ENCODE data around the gene PLAA. TPM values are rescaled to one million over a fixed set of nuclear protein-coding genes. Genes with fewer than 3 reads are reported as not detected.
"Not testable (repeated sequence)": the region's sequence is repeated elsewhere in the genome, so short reads cannot be mapped to it uniquely, and the experiment has no call there.

Gene PLAA
- total RNA-seq, 2 donors from 2014 or later: 25.7 to 26.6 TPM

DNA sequence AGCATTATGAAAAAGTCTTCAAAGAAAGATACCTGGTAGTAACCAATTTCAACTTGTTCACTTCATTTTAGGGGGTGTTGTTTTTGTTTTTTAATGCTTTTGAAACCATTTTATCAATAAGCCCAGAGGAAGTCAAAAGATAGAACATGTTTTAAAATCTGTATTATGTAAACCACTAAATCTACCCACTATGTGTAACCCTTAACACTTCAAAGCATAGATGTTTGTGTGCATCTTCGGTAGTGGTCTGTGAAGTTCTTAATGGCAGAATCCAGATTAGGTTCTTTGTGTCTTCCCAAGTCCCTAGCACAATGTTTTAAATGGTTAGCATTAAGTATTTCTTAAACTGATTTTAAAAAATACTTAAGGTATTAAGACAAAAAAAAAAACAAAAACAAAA is 6.3 kb downstream of the PLAA start:
- intact Hi-C loops (cut with DNase I): loop anchor here in 1 of 2 donors (10.0 kb wide), 1 partner anchor 46 kb away; the partner anchor contains the start of gene CAAP1
- ATAC-seq: no peak
- DNase-seq: no peak

DNA sequence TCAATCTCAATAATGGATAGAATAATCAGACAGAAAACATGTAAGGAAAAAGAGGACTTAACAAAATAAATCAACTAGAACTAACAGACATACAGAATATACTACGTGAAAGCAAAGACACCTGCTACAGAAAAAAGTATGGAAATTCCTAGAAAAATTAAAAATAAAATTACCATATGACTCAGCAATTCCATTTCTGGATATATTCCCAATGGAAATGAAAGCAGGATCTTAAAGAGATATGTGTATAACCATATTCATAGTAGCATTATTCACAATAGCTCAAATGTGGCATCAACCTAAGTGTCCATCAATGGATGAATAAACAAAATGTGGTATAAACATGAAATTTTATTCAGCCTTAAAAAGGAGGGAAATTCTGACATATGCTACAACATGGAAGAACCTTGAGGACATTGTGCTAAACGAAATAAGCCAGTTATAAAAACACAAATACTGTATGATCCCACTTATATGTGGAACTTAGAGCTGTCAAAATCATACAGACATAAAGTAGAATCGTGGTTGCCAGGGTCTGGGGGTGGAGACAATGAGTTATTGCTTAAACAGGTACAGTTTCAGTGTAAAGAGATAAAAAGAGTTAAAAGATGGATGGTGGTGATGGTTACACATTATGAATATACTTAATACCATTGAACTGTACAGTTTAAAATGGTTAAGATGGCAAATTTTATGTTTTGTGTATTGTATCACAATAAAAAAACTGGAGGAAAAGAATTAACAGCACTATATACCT is 6.9 kb downstream of the PLAA start:
- intact Hi-C loops (cut with DNase I): loop anchor here in 1 of 2 donors (10.0 kb wide), 1 partner anchor 45 kb away; the partner anchor contains the start of gene CAAP1
- DNase-seq: no peak
- ATAC-seq: no peak

DNA sequence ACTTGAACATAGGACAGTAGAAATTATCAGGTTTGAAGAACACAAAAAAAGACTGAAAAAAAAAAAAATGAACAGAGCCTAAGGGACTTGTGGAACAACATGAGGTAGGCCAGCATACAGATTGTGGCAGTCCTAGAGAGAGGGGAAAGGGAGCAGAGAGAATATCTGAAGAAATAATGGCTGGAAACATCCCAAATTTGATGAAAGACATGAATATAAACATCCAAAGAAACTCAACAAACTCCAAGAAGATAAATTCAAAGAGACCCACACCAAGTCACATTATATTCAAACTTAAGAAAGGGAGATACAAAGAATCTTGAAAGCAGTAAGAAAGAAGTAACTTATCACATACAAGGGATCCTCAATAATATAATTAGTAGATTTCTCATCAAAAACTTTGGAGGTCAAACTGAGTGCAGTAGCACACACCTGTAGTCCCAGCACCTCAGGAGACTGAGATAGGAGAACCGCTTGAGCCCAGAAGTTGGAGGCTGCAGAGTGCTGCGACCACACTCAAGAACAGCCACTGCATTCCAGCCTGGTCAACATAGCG is 9.1 kb downstream of the PLAA start:
- DNase-seq (no peak), ATAC-seq (no peak)
- intact Hi-C loops (cut with DNase I): no loop called here

DNA sequence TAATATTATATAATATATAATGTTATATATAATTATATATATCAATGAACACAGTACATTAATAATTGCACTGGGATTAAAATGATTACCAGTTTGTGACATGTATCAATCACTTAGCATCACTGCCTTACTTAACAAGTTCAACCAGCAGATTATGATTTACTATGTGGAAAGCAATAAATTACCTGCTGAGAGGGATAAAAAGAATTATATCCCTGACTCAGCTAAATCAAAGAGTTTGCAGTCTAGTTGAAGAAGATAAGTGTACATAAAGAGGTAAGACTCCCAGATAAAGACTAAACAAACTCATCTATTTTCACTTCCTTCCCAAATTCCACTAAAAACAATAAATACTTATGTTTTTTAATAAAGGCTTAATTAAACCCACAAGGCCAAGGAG is 11.2 kb downstream of the PLAA start:
- ATAC-seq: no peak
- no peak for DNase-seq
- intact Hi-C loops (cut with DNase I): no loop called here

DNA sequence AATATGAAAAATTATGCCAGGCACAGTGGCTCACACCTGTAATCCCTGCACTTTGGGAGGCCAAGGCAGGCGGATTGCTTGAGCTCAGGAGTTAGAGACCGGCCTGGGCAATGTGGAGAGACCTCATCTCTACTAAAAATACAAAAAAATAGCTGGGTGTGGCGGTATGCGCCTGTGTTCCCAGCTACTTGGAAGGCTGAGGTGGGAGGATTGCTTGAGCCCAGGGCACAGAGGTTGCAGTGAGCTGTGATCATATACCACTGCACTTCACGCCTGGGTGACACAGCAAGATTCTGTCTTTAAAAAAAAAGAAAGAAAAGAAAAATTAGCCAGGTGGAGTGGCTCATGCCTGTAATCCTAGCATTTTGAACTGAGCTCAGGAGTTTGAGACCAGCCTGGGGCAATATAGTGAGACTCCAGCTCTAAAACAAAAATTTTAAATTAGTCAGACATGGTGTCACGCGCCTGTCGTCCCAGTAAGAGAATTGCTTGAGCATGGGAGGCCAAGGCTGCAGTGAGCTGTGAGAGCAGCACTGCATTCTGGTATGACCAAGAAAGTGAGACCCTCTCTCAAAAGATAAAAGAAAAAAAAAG is 18.0 kb downstream of the PLAA start:
- DNase-seq (no peak), ATAC-seq (no peak)
- intact Hi-C loops (cut with DNase I): no loop called here

DNA sequence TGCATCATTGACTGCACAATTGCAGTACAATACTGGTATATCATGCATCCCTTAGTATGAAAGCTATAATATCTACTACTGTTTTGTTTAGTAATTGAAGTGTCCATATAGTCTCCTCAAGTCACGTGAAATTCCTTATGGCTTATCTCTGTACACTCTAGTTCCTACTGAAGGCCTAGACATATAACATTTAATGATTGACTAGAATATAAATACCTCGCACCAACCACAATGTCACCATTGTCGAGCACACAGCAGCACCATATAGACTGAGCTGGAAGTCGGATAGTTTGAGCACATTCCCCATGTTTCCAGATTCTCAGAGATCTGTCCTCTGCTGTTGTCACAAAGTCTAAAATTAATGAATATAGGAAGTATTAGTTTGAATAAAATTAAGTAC is 21.4 kb downstream of the PLAA start:
- intact Hi-C loops (cut with DNase I): no loop called here
- no peak for DNase-seq
- ATAC-seq: no peak

DNA sequence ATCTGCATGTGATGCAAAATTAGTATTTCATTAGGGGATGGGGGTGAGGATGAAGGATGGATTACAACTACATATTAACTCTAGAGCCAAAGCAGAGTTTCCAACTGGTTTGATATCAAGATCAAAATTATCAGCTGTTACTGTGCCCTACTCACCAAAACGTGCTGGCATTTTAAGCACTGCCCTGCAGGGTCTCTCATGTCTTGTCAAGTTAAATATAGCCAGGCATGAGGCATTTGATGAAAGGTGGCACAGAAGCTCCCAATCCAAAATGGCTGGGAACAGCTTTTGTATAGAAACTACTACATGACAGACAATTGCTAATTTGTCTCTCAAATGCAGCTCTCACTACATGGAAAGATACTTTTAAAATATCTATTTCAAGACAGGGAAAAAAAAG is 27.3 kb downstream of the PLAA start:
- DNase-seq: no peak
- intact Hi-C loops (cut with DNase I): no loop called here
- peak in 1 of 2 donors; percentile 67 for ATAC-seq

DNA sequence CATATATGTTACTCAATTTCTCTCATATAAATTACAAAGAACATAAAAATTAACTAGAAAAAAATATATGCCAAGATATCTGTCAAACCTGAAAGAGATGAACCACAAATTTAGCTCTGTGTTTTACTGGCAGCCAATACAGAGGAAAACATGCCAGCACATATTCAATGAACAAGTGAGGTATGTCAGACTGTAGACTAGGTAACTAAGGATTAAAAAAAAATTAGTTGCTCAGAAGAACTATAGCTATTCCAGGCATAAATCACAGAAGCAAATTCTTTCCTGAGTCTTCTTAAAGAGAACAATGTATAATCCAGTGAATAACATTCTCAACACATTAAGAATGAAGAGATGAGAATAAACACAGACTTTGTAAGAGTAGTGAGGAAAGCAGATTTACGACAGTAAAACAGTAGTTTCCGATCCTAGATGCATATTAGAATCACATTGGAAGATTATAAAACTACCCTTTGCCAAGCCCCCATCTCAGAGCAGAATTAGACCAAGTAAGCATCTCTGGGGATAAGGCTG is 33.8 kb downstream of the PLAA start:
- no peak for DNase-seq
- intact Hi-C loops (cut with DNase I): no loop called here
- no peak for ATAC-seq

DNA sequence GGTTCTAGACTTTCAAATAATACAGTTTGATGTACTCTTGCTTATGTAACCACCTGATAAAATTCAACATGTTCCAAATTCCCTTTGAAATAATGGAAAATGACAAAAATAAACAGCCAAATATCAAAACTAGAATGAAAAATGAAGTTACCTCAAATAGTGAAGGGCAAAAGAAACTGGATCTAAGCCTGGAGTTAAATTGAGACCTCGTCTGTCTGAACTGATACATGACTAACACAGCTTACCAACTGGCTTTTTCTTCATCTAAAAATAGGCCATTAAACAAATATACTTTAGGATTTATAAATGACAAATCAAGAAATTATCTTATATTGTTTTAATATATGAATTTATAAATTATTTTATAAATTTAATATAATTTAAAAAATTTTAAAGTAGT is 42.4 kb downstream of the PLAA start:
- intact Hi-C loops (cut with DNase I): no loop called here
- ATAC-seq (no peak), DNase-seq (no peak)

DNA sequence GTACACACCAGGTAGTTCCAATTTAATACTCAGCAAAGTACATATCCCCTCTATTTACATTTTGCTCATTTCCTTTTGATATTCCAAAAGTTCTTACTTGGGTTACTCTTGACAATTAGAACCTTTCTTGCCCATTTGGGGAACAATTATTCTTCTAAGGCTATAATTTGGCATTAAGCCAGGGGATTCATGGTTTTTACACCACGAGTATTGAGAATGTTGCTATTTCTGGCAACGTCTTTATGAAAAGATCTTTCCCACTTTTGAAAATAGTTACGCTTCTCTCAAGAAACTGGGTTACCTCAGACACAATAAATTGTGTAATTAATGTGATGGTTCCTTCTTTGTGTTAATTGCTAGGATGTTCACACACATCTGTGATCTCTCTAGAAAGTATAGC is 43.0 kb downstream of the PLAA start:
- intact Hi-C loops (cut with DNase I): no loop called here
- ATAC-seq (no peak), DNase-seq (no peak)

DNA sequence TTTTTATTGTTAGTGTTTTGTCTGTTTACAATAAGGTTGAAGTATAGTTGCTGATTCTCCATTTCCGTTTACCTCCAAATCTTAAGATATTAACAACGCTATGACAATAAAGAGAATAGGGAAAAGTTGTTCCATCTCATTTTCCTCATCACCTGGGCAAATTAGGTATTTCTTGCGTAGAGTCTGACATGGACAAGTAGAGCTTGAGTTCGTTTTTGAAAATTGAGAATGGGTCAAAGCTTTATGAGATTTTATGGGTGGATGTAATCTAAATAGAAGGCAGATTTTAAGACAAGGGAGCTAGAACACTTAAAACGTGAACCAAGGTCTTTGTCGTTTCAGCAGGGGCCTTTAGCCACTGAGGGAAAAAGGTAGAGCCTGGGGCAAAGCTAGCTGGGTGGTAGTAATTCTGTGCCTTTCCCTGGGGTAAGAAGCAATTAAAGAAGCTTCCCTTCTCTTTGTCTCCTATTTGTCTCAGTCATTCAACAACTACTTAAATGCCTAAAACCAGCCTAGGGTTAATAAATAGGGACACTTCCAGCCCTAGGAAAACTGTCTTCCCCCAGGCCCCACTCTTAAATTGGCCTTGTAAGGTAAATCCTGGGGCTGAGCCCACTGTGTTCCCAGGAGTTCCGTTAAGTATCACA is 53.9 kb downstream of the PLAA start:
- intact Hi-C loops (cut with DNase I): loop anchor here (5.0 to 10.0 kb wide), 2 partner anchors 52 to 64 kb away; partner anchors contain the start of genes IFT74 (in 1 of the 2) and PLAA (in 1 of the 2)
- DNase-seq (no peak), ATAC-seq (no peak)

DNA sequence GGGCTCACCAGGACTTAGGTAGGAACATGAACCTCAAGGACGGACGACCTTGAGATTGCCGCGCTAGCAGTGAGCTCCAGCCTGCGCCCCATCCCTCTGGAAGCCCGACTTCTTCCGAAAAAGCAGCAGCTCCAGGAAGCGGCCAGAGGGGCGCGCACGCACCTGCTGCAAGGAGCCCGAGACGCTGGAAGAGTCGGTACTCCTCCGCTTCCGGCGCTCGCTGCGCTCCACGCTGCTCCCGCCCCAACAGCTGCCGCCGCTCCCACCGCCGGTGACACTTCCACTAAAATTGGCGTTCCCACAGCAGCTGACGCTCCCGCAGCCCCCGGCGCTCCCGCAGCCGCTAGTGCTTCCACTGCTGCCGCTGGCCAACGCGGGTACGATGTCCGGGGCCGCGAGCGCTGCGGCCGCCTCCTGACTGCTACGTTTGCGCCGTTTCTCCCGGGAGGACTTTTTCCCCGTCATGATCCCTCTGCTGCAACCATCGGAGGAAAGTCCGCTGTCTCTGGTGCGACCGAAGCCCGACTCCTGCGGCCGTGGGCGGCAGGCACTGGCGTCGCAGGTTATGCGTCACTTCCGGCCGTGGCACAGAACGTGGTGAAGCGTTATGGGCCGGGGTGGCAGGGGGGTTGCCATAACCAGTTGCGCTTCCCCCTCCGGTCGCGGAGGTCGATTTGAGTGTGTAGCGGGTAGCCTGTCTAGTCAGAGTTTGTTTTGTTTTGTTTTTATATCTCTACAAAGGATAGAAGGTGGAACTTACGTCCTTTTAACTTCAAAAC is 54.6 kb downstream of the PLAA start, which contains the start of gene CAAP1:
TSS of gene CAAP1 (minus strand) at position 552 of the 779 bp plus-strand sequence. CDS start at position 465, 87 bp downstream.
- ATAC-seq (peak; percentile 99), DNase-seq (peak; percentile 98)
- intact Hi-C loops (cut with DNase I): loop anchor here (5.0 to 10.0 kb wide), 2 partner anchors 52 to 65 kb away; partner anchors contain the start of genes IFT74 (in 1 of the 2) and PLAA (in 1 of the 2)

DNA sequence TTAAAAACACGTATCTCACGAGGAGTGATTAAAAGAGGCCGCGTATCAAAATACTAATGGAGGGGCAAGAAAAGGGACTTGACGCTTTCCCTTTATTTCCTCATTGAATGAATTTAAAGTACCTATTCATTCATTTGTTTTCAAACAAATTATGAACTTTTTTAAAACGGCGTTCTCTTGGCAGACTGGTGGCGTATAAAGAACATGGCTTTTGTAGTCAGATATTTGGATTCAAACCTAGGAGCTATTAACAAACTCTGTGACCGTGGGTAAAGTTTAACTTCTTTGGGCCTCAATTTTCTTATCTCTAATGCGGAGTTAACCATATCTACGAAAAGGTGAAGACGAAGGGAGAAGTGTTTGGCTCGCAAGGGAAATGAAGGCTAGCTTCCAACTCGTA is 55.3 kb downstream of the PLAA start:
- intact Hi-C loops (cut with DNase I): loop anchor here (5.0 to 10.0 kb wide), 2 partner anchors 53 to 66 kb away; partner anchors contain the start of genes IFT74 (in 1 of the 2) and PLAA (in 1 of the 2)
- DNase-seq: no peak
- ATAC-seq: no peak

DNA sequence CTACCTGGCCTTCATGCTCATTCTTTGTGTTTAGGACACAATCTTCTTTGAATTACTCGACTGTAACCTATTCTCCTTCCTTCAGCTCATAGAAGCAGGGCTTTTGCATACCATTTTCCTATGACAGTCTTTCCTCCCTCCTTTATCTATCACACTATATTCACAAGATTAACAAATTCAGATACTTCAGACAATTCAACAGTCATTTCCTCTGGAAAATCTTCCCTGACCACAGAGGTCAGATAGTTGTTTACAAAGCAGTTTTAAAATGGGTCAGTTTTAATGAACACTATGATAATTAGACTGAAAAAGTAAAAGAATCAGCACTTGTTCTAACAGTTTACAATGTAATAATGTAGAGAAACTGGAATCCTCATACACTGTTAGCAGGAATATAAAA is 58.8 kb downstream of the PLAA start:
- no peak for DNase-seq
- no peak for ATAC-seq
- intact Hi-C loops (cut with DNase I): no loop called here

DNA sequence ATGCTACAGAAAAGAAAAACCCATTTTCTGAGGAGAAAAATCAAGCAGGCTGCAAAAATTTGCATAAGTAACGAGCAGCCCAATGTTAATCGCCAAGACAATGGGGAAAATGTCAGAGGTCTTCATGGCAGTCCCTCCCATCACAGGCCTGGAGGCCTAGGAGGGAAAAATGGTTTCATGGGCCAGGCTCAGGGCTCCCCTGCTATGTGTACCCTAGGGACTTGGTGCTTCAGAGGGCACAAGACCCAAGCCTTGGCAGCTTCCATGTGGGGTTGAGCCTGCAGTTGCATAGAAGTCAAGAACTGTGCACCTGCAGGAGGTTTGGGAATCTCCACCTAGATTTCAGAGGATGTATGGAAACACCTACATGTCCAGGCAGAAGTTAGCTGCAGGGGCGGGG is 64.9 kb downstream of the PLAA start:
- DNase-seq (no peak), ATAC-seq (no peak)
- intact Hi-C loops (cut with DNase I): no loop called here

DNA sequence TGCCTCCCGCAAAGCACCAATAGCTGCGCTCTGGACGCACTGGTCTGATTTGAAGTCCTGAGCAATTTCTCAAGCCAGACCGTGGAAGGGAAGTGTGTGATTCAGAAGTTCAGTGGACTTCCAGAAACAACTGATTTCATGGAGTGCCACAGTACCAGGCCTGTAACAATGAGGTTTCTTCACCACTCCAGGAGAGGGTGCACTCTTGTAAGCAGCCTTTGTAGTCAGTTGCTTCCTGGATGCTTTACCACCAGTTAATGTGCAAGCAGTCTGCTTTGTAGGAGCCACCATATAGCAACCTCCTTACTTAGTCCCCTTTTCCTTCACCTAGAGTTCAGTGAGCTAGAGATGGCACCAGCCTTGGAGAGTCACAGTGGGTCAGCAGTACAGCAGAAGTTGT is 66.8 kb downstream of the PLAA start:
- intact Hi-C loops (cut with DNase I): no loop called here
- DNase-seq (no peak), ATAC-seq (no peak)

DNA sequence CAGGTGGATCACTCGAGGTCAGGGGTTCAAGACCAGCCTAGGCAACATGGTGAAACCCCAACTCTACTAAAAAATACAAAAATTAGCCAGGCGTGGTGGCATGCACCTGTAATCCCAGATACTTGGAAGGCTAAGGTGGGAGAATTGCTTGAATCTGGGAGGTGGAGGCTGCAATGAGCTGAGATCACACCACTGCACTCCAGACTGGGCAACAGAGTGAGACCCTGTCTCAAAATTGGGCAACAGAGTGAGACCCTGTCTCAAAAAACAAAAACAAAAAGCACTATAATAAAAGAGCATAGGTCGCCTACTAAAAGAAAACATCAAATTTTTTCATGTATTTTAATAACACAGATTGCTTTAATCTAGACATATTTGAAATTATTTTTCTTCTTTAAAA is 71.9 kb downstream of the PLAA start:
- intact Hi-C loops (cut with DNase I); DNase-seq; ATAC-seq: not testable (repeated sequence)

DNA sequence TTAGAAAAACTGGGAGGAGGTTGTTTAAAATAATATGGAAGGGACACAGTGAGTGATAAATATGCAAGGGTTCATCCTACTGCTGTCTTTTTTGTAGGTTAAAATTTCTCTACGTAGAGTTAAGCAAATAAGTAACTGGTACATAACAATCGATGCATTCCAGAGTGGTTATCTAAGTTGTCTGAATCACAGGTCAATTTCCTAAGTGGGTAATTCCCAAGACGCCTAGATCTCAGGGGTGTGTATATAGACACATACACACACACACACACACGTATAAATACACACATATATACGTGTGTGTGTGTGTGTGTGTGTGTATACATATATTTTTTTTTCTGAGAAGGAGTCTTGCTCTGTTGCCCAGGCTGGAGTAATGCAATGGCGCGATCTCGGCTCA is 76.8 kb downstream of the PLAA start:
- DNase-seq: no peak
- intact Hi-C loops (cut with DNase I): no loop called here
- ATAC-seq: no peak

DNA sequence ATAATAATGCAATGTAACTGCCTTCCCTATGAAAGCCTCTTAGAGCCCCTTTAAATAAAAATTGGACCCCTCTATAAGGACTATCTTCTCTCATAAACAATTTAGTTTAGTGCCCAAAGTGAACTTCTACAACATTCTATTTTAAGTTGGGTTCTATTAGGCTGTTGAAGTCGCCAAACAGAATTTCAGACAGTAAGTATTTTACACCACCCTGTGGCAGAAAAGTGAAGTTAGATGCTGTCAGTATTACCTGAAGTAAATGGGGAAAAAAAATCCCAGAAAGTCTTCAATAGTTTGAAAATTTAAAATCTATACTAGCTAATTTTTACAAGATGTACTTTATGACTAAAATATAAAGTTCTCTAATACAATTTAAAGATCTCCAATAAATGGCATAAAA is 84.0 kb downstream of the PLAA start:
- no peak for ATAC-seq
- intact Hi-C loops (cut with DNase I): no loop called here
- DNase-seq: no peak

Measured in left cardiac atrium (tissue), 4 donors.